SK-N-SH (cell line): ENCODE measurements around the gene TCF19. TPM values are rescaled to one million over a fixed set of nuclear protein-coding genes. Genes with fewer than 3 reads are reported as not detected.

ENCODE experiments used
- CTCF ChIA-PET: fragments of 300-600, 350-600 bp; formaldehyde crosslinking; extraction: SDS; loops from one replicate; lab custom pipeline; 2021; lab: Yijun Ruan, JAX
- POLR2A ChIA-PET: fragments of 350-600 bp; sonication (Branson Sonifier 250); formaldehyde crosslinking; extraction: SDS; loops from one replicate; lab custom pipeline; 2020; ENCODE audit warnings: antibody characterized with exemption, inconsistent platforms; lab: Yijun Ruan, JAX
- DNase-seq: peaks from one replicate; pipeline ENCODE4 v3.0.0; 2012
- H2AFZ ChIP-seq: fragments of 200-600 bp; sonication (generic); 2 replicates; pipeline ENCODE4 v1.8.1; 2016; ENCODE audit warnings: antibody characterized with exemption, mild to moderate bottlenecking, low read depth
- H3F3A ChIP-seq: fragments of 200-600 bp; sonication (generic); replicated peaks from 2 replicates; pipeline ENCODE3; 2016; ENCODE audit warnings: antibody characterized with exemption, mild to moderate bottlenecking; ENCODE audit not compliant: insufficient read depth
- H3K27ac ChIP-seq, 2 experiments: fragments of 200-500 bp in 1 of 2; fragments of 200-600 bp in 1 of 2; sonication (Bioruptor generic) in 1 of 2; sonication (generic), shearing (Covaris generic) in 1 of 2; 2 replicates each; pipeline versions ENCODE4 v1.5.1 to v1.6.1; 2014 to 2016; ENCODE audit warnings: low read depth in 2 of 2, inconsistent platforms in 1 of 2, low read length in 1 of 2, mild to moderate bottlenecking in 1 of 2, mixed read lengths in 1 of 2
- H3K27me3 ChIP-seq: fragments of 200-600 bp; sonication (generic), shearing (Covaris generic); 2 replicates; pipeline ENCODE4 v1.6.1; 2016; ENCODE audit warnings: mixed run types; ENCODE audit not compliant: insufficient read depth
- H3K36me3 ChIP-seq, 2 experiments: fragments of 200-500 bp in 1 of 2; fragments of 200-600 bp in 1 of 2; sonication (Bioruptor generic) in 1 of 2; sonication (generic) in 1 of 2; replicated peaks in 1 of 2; 2 replicates each; pipeline versions ENCODE3 to v1.5.1; 2014 to 2016; ENCODE audit warnings: low read length in 1 of 2, mild to moderate bottlenecking in 1 of 2; ENCODE audit not compliant: insufficient read depth in 2 of 2, control insufficient read depth in 1 of 2
- H3K4me1 ChIP-seq, 2 experiments: fragments of 200-500 bp in 1 of 2; fragments of 200-600 bp in 1 of 2; sonication (Bioruptor generic) in 1 of 2; sonication (generic), shearing (Covaris generic) in 1 of 2; 2 replicates each; pipeline versions ENCODE4 v1.5.1 to v1.6.1; 2014 to 2016; ENCODE audit warnings: low read depth in 1 of 2, low read length in 1 of 2, mixed run types in 1 of 2; ENCODE audit not compliant: insufficient read depth in 2 of 2, control insufficient read depth in 1 of 2
- H3K4me2 ChIP-seq: fragments of 200-600 bp; sonication (generic), shearing (Covaris generic); 2 replicates; pipeline ENCODE4 v1.6.1; 2017; ENCODE audit warnings: mixed run types
- H3K4me3 ChIP-seq, 2 experiments: fragments of 200-500 bp in 1 of 2; fragments of 200-600 bp in 1 of 2; sonication (Bioruptor generic) in 1 of 2; sonication (generic), shearing (Covaris generic) in 1 of 2; 2 replicates each; pipeline versions ENCODE4 v1.5.1 to v1.8.1; 2014 to 2016; ENCODE audit warnings: low read depth in 2 of 2, inconsistent platforms in 1 of 2, low read length in 1 of 2, mild to moderate bottlenecking in 1 of 2, mixed read lengths in 1 of 2, moderate library complexity in 1 of 2
- H3K79me2 ChIP-seq: fragments of 200-600 bp; sonication (generic); 2 replicates; pipeline ENCODE4 v1.8.1; 2017; ENCODE audit warnings: mild to moderate bottlenecking; ENCODE audit not compliant: insufficient read depth
- H3K9ac ChIP-seq: fragments of 200-600 bp; sonication (generic); 2 replicates; pipeline ENCODE4 v1.6.1; 2017; ENCODE audit warnings: mixed run types
- H3K9me2 ChIP-seq: fragments of 200-600 bp; sonication (generic); 2 replicates; pipeline ENCODE4 v1.6.1; 2017; ENCODE audit warnings: mixed run types
- H3K9me3 ChIP-seq: fragments of 200-600 bp; sonication (generic); 2 replicates; pipeline ENCODE4 v1.6.1; 2017; ENCODE audit warnings: mixed run types, mild to moderate bottlenecking, moderate library complexity
- H4K20me1 ChIP-seq: fragments of 200-600 bp; sonication (generic); 2 replicates; pipeline ENCODE4 v1.6.1; 2017; ENCODE audit warnings: mild to moderate bottlenecking, mixed run types; ENCODE audit not compliant: insufficient read depth
- CHD2 ChIP-seq: fragments of 150-350 bp; IDR thresholded peaks from 2 replicates; pipeline ENCODE4 v1.6.1; 2018; ENCODE audit warnings: low read length; ENCODE audit not compliant: partially characterized antibody
- GABPA ChIP-seq: IDR thresholded peaks from 2 replicates; pipeline ENCODE4 v1.4.0; 2012; ENCODE audit warnings: low read depth, mild to moderate bottlenecking
- MXI1 ChIP-seq: IDR thresholded peaks from 2 replicates; pipeline ENCODE4 v1.6.1; 2012; ENCODE audit warnings: mild to moderate bottlenecking, low read depth, low read length, improper control_type of control experiment
- NFIC ChIP-seq: IDR thresholded peaks from 2 replicates; pipeline ENCODE4 v1.4.0; 2012; ENCODE audit warnings: borderline replicate concordance
- NRF1 ChIP-seq: IDR thresholded peaks from 2 replicates; pipeline ENCODE4 v1.6.1; 2012; ENCODE audit warnings: low read depth, mild to moderate bottlenecking, low read length
- RAD21 ChIP-seq: IDR thresholded peaks from 2 replicates; pipeline ENCODE4 v1.6.1; 2012; ENCODE audit warnings: mild to moderate bottlenecking, low read length
- RFX5 ChIP-seq: IDR thresholded peaks from 2 replicates; pipeline ENCODE4 v1.6.1; 2012; ENCODE audit warnings: mild to moderate bottlenecking, improper control_type of control experiment, low read length
- RXRA ChIP-seq: IDR thresholded peaks from 2 replicates; pipeline ENCODE4 v1.4.0; 2012; ENCODE audit warnings: low read depth, mild to moderate bottlenecking, borderline replicate concordance
- SMC3 ChIP-seq: IDR thresholded peaks from 2 replicates; pipeline ENCODE4 v1.6.1; 2012; ENCODE audit warnings: low read depth, low read length, improper control_type of control experiment
- TAF1 ChIP-seq: IDR thresholded peaks from 2 replicates; pipeline ENCODE4 v1.6.1; 2012; ENCODE audit warnings: low read depth, mild to moderate bottlenecking, low read length, moderate library complexity, borderline replicate concordance
- WGBS: methylation state at CpG from one replicate; pipeline ENCODE4 v1.1.6; 2017; ENCODE audit warnings: low lambda C conversion rate; 5-methylcytosine and 5-hydroxymethylcytosine counted together
- polyA plus RNA-seq, 3 experiments: library from polyadenylated mRNA; depleted of rRNA; stranded (reverse); fragments of >200 nt; gene quantifications; 2 replicates each; pipeline ENCODE4 v1.2.3, GENCODE V29; 2012
- TF ChIP-seq, protein P1 (sequence below): IDR thresholded peaks from 2 replicates; pipeline ENCODE4 v1.4.0; 2012; ENCODE audit warnings: low read depth, borderline replicate concordance
- TF ChIP-seq, protein P2 (sequence below): IDR thresholded peaks from 2 replicates; pipeline ENCODE4; 2012
- TF ChIP-seq, protein P3 (sequence below): fragments of 200-600 bp; sonication (generic); IDR thresholded peaks from 2 replicates; pipeline ENCODE4 v1.6.1; 2017; ENCODE audit warnings: antibody characterized with exemption, mild to moderate bottlenecking, moderate library complexity

Gene TCF19
- polyA plus RNA-seq, 1 of the 3 experiments (the other 2 are of a cell fraction), result 9.3 TPM

- ChIA-PET CTCF (interaction anchor here (1.6 to 8.5 kb wide), 4 partner anchors 11 to 228 kb away, joined by 3 to 89 read pairs (median 34); no protein-coding TSS in a partner anchor), POLR2A (no interaction called here)
- Histone ChIP-seq H3K79me2 (no peaks in the 10 kb centered on the region), H4K20me1 (no peaks in the 10 kb centered on the region), H3K4me2 (no peak overlapping the region), H2AFZ (no peak overlapping the region), H3K36me3 (no peaks in the 10 kb centered on the region), H3K4me3 (no peak overlapping the region), H3K9ac (no peak overlapping the region), H3K9me3 (no peaks in the 10 kb centered on the region), H3K27me3 (no peaks in the 10 kb centered on the region), H3K27ac (no peak overlapping the region), H3K9me2 (no peaks in the 10 kb centered on the region), H3F3A (peaks cover 9% of the 10 kb centered on the region), H3K4me1 (peaks cover 0 to 11% of the 10 kb centered on the region in 2 experiments; a peak in 2 of 4 replicates)
- DNase-seq, result no peak
- TF ChIP-seq NRF1 (no peak), NFIC (peak; percentile 25; the same call in 1 of the 2 replicates)
- 31% methylated on average over 4 of the region's 4 CpGs for WGBS
Measured at GRCh38 chr6:31139599-31139998, 18.8 kb upstream of the TCF19 start.

DNA sequence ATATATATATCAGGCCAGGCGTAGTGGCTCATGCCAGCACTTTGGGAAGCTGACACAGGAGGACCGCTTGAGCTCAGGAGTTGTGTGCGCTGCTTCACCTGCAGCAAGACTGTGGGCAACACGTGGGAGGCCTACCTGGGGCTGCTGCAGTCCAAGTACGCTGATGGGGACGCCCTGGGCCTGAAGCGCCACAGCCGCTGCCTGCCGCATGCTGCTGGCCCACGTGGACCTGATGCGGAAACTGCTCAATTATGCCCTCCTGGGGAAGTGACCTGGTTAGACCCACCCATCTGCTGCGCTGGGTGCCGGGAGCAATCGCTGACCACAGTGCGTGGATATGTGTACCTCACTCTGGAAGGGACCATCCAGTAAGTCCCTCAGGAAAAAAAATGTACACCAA lies 17.7 kb upstream of the TCF19 start:
- Histone ChIP-seq H3K36me3 (no peaks in the 10 kb centered on the region), H3K79me2 (no peaks in the 10 kb centered on the region), H3K4me1 (peaks cover 0 to 11% of the 10 kb centered on the region in 2 experiments; a peak in 2 of 4 replicates), H3K27me3 (no peaks in the 10 kb centered on the region), H4K20me1 (no peaks in the 10 kb centered on the region), H3K27ac (no peak overlapping the region), H3K4me3 (no peak overlapping the region), H3K4me2 (no peak overlapping the region)
- CTCF ChIA-PET, result interaction anchor here (4.2 to 8.5 kb wide), 2 partner anchors 52 to 227 kb away, joined by 63 to 89 read pairs; no protein-coding TSS in a partner anchor
- DNase-seq, result no peak
- POLR2A ChIA-PET, result no interaction called here
- WGBS, result 88% methylated on average over 8 of the region's 15 CpGs
- TF ChIP-seq SMC3 (no peak), GABPA (no peak), NFIC (no peak)
- TF ChIP-seq, protein P1, sequence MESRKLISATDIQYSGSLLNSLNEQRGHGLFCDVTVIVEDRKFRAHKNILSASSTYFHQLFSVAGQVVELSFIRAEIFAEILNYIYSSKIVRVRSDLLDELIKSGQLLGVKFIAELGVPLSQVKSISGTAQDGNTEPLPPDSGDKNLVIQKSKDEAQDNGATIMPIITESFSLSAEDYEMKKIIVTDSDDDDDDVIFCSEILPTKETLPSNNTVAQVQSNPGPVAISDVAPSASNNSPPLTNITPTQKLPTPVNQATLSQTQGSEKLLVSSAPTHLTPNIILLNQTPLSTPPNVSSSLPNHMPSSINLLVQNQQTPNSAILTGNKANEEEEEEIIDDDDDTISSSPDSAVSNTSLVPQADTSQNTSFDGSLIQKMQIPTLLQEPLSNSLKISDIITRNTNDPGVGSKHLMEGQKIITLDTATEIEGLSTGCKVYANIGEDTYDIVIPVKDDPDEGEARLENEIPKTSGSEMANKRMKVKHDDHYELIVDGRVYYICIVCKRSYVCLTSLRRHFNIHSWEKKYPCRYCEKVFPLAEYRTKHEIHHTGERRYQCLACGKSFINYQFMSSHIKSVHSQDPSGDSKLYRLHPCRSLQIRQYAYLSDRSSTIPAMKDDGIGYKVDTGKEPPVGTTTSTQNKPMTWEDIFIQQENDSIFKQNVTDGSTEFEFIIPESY, result no peak
- TF ChIP-seq, all 33 proteins: peak for 0
- Histone ChIP-seq H3F3A (peaks cover 9% of the 10 kb centered on the region), H3K9ac (no peak overlapping the region), H3K9me2 (no peaks in the 10 kb centered on the region), H2AFZ (no peak overlapping the region), H3K9me3 (no peaks in the 10 kb centered on the region)

- H3K27ac ChIP-seq, result no peak overlapping the region
- DNase-seq, result no peak
- no peaks in the 10 kb centered on the region for H3K36me3 ChIP-seq
- H3K4me2 ChIP-seq, result peak overlapping the region; percentile 27; the same call in 1 of the 2 replicates
- POLR2A ChIA-PET, result no interaction called here
- peaks cover 0 to 11% of the 10 kb centered on the region in 2 experiments; a peak in 2 of 4 replicates for H3K4me1 ChIP-seq
- H3K9me2 ChIP-seq, result no peaks in the 10 kb centered on the region
- H4K20me1 ChIP-seq, result no peaks in the 10 kb centered on the region
- H3F3A ChIP-seq, result peaks cover 9% of the 10 kb centered on the region
- H3K9me3 ChIP-seq, result no peaks in the 10 kb centered on the region
- 57% methylated on average over 2 of the region's 2 CpGs for whole genome bisulfite sequencing
- CTCF ChIA-PET, result interaction anchor here (1.4 kb wide), 1 partner anchor 50 kb away, joined by 7 read pairs; no protein-coding TSS in a partner anchor
- H3K4me3 ChIP-seq, result no peak overlapping the region
- H2AFZ ChIP-seq, result no peak overlapping the region
- no peaks in the 10 kb centered on the region for H3K79me2 ChIP-seq
- H3K27me3 ChIP-seq, result no peaks in the 10 kb centered on the region
- no peak overlapping the region for H3K9ac ChIP-seq
- no peak for TF ChIP-seq SMC3
- no peak for TF ChIP-seq RAD21
- no peak for TF ChIP-seq RFX5
- no peak for TF ChIP-seq RXRA
- no peak for TF ChIP-seq MXI1
- no peak for TF ChIP-seq NRF1
- TF ChIP-seq, protein P2, sequence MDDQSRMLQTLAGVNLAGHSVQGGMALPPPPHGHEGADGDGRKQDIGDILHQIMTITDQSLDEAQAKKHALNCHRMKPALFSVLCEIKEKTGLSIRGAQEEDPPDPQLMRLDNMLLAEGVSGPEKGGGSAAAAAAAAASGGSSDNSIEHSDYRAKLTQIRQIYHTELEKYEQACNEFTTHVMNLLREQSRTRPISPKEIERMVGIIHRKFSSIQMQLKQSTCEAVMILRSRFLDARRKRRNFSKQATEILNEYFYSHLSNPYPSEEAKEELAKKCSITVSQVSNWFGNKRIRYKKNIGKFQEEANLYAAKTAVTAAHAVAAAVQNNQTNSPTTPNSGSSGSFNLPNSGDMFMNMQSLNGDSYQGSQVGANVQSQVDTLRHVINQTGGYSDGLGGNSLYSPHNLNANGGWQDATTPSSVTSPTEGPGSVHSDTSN, result no peak
- no peak for TF ChIP-seq TAF1
- TF ChIP-seq CHD2, result no peak
- TF ChIP-seq, protein P1, result no peak
- TF ChIP-seq, protein P3, sequence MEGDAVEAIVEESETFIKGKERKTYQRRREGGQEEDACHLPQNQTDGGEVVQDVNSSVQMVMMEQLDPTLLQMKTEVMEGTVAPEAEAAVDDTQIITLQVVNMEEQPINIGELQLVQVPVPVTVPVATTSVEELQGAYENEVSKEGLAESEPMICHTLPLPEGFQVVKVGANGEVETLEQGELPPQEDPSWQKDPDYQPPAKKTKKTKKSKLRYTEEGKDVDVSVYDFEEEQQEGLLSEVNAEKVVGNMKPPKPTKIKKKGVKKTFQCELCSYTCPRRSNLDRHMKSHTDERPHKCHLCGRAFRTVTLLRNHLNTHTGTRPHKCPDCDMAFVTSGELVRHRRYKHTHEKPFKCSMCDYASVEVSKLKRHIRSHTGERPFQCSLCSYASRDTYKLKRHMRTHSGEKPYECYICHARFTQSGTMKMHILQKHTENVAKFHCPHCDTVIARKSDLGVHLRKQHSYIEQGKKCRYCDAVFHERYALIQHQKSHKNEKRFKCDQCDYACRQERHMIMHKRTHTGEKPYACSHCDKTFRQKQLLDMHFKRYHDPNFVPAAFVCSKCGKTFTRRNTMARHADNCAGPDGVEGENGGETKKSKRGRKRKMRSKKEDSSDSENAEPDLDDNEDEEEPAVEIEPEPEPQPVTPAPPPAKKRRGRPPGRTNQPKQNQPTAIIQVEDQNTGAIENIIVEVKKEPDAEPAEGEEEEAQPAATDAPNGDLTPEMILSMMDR, result no peak
Measured at GRCh38 chr6:31142361-31142761, 16.0 kb upstream of the TCF19 start.
